Neural progenitor cell (in vitro differentiated cells): ENCODE measurements around the gene LRRC73. TPM values are rescaled to one million over a fixed set of nuclear protein-coding genes. Genes with fewer than 3 reads are reported as not detected.

Experiments used
- DNase-seq: peaks from one replicate; pipeline ENCODE4 v3.0.0-alpha.2; 2016; ENCODE audit warnings: low spot score
- H2AFZ ChIP-seq: fragments of 200-600 bp; sonication (generic); replicated peaks from 2 replicates; pipeline ENCODE4 v1.6.1; 2016; ENCODE audit warnings: antibody characterized with exemption
- H3F3A ChIP-seq: fragments of 200-600 bp; sonication (generic); 2 replicates; pipeline ENCODE4 v1.6.1; 2016; ENCODE audit warnings: antibody characterized with exemption, low read depth
- H3K27ac ChIP-seq: fragments of 200-600 bp; sonication (generic); 2 replicates; pipeline ENCODE4 v1.5.1; 2016; ENCODE audit warnings: mild to moderate bottlenecking
- H3K27me3 ChIP-seq: fragments of 200-600 bp; sonication (generic); 2 replicates; pipeline ENCODE4 v1.6.1; 2016; ENCODE audit warnings: mild to moderate bottlenecking, moderate library complexity
- H3K36me3 ChIP-seq: fragments of 200-600 bp; sonication (generic); 2 replicates; pipeline ENCODE4 v1.5.1; 2016
- H3K4me1 ChIP-seq: fragments of 200-600 bp; sonication (generic); 2 replicates; pipeline ENCODE4 v1.6.1; 2016; ENCODE audit warnings: mixed run types
- H3K4me2 ChIP-seq: fragments of 200-600 bp; sonication (generic); 2 replicates; pipeline ENCODE4 v1.6.1; 2016
- H3K4me3 ChIP-seq: fragments of 200-600 bp; sonication (generic); 2 replicates; pipeline ENCODE4 v1.5.1; 2016
- H3K79me2 ChIP-seq: fragments of 200-600 bp; sonication (generic); 2 replicates; pipeline ENCODE4 v1.6.1; 2016; ENCODE audit warnings: low read depth
- H3K9ac ChIP-seq: fragments of 200-600 bp; sonication (generic); 2 replicates; pipeline ENCODE4 v1.6.1; 2016
- H3K9me3 ChIP-seq: fragments of 200-600 bp; sonication (generic); 2 replicates; pipeline ENCODE4 v1.5.1; 2016; ENCODE audit warnings: low read depth
- H4K20me1 ChIP-seq: fragments of 200-600 bp; sonication (generic); 2 replicates; pipeline ENCODE4 v1.6.1; 2016; ENCODE audit warnings: low read depth
- H3K27ac Mint-ChIP-seq: 3 replicates; pipeline ENCODE4 v1.8.0; 2021; ENCODE audit warnings: mixed read lengths
- H3K27me3 Mint-ChIP-seq: 2 replicates; pipeline ENCODE4 v1.8.0; 2022; ENCODE audit warnings: low read depth, mild to moderate bottlenecking, inconsistent platforms, moderate library complexity, mixed read lengths; ENCODE audit not compliant: insufficient read depth
- H3K36me3 Mint-ChIP-seq: 3 replicates; pipeline ENCODE4 v1.8.0; 2021; ENCODE audit warnings: mixed read lengths
- H3K4me1 Mint-ChIP-seq: 3 replicates; pipeline ENCODE4 v1.8.0; 2021; ENCODE audit warnings: mixed read lengths
- H3K4me3 Mint-ChIP-seq: 3 replicates; pipeline ENCODE4 v1.8.0; 2021; ENCODE audit warnings: mild to moderate bottlenecking, moderate library complexity, mixed read lengths
- H3K9me3 Mint-ChIP-seq: 3 replicates; pipeline ENCODE4 v1.8.0; 2020; ENCODE audit warnings: mixed read lengths
- CTCF ChIP-seq: fragments of 200-600 bp; sonication (generic); IDR thresholded peaks from 2 replicates; pipeline ENCODE4 v1.5.1; 2017; ENCODE audit warnings: antibody characterized with exemption, mild to moderate bottlenecking
- EZH2 ChIP-seq: fragments of 200-600 bp; sonication (generic); IDR thresholded peaks from 2 replicates; pipeline ENCODE4 v1.6.1; 2017; ENCODE audit warnings: antibody characterized with exemption, mild to moderate bottlenecking, moderate library complexity
- EZH2phosphoT487 ChIP-seq: fragments of 200-600 bp; sonication (generic); IDR thresholded peaks from 2 replicates; pipeline ENCODE4 v1.6.1; 2017; ENCODE audit warnings: antibody characterized with exemption
- total RNA-seq: library from RNA; depleted of rRNA; stranded (reverse); fragments of >200 nt; gene quantifications from 2 replicates; pipeline ENCODE4 v1.2.3, GENCODE V29; 2015; ENCODE audit warnings: low replicate concordance

LRRC73 gene
- total RNA-seq, 1 donor from 2014 or later = not detected

GRCh38 chr6:43532201-43532600, 22.1 kb upstream of the LRRC73 start:
- no peak overlapping the region for H3K4me3 Mint-ChIP-seq
- H3K27ac Mint-ChIP-seq = no peak overlapping the region
- H3K27ac ChIP-seq = no peak overlapping the region
- no peaks in the 10 kb centered on the region for H3K79me2 ChIP-seq
- H3K9ac ChIP-seq = no peak overlapping the region
- DNase-seq = no peak
- peaks cover 14% of the 10 kb centered on the region for H3K36me3 Mint-ChIP-seq
- H3K4me2 ChIP-seq = no peak overlapping the region
- no peaks in the 10 kb centered on the region for H3K4me1 Mint-ChIP-seq
- no peaks in the 10 kb centered on the region for H3F3A ChIP-seq
- H3K27me3 ChIP-seq = no peaks in the 10 kb centered on the region
- no peaks in the 10 kb centered on the region for H3K9me3 ChIP-seq
- H3K9me3 Mint-ChIP-seq = no peaks in the 10 kb centered on the region
- no peaks in the 10 kb centered on the region for H3K4me1 ChIP-seq
- no peak overlapping the region for H3K4me3 ChIP-seq
- TF ChIP-seq EZH2phosphoT487 (no peak), EZH2 (no peak), CTCF (no peak)
- H3K36me3 ChIP-seq = no peaks in the 10 kb centered on the region
- peaks cover 3% of the 10 kb centered on the region for H3K27me3 Mint-ChIP-seq
- no peak overlapping the region for H2AFZ ChIP-seq
- H4K20me1 ChIP-seq = no peaks in the 10 kb centered on the region

- peaks cover 8% of the 10 kb centered on the region for H3K27me3 Mint-ChIP-seq
- Histone ChIP-seq H4K20me1 (no peaks in the 10 kb centered on the region), H3K4me2 (no peak overlapping the region), H3K36me3 (no peaks in the 10 kb centered on the region), H3K4me3 (no peak overlapping the region), H3K27ac (no peak overlapping the region), H3K9ac (no peak overlapping the region), H3K27me3 (no peaks in the 10 kb centered on the region), H3K79me2 (peaks cover 3% of the 10 kb centered on the region), H3K9me3 (no peaks in the 10 kb centered on the region), H3F3A (peaks cover 29% of the 10 kb centered on the region), H3K4me1 (no peaks in the 10 kb centered on the region), H2AFZ (no peak overlapping the region)
- no peaks in the 10 kb centered on the region for H3K4me1 Mint-ChIP-seq
- peaks cover 35% of the 10 kb centered on the region for H3K36me3 Mint-ChIP-seq
- DNase-seq = no peak
- no peak overlapping the region for H3K4me3 Mint-ChIP-seq
- H3K9me3 Mint-ChIP-seq = no peaks in the 10 kb centered on the region
- no peak for TF ChIP-seq EZH2phosphoT487
- TF ChIP-seq EZH2 = no peak
- no peak for TF ChIP-seq CTCF
- H3K27ac Mint-ChIP-seq = no peak overlapping the region
These were observed 14.4 kb upstream of the LRRC73 start for GRCh38 chr6:43524483-43524961.

- peaks cover 35% of the 10 kb centered on the region for H3K36me3 Mint-ChIP-seq
These were observed 13.1 kb upstream of the LRRC73 start for GRCh38 chr6:43523284-43523683.

More at GRCh38 chr6:43523284-43523683, 13.1 kb upstream of the LRRC73 start:
- H3K4me2 ChIP-seq = no peak overlapping the region
- TF ChIP-seq EZH2phosphoT487 (no peak), EZH2 (no peak), CTCF (no peak)
- peaks cover 4% of the 10 kb centered on the region for H3K4me1 ChIP-seq
- no peak for DNase-seq
- H3K27ac ChIP-seq = no peak overlapping the region
- H2AFZ ChIP-seq = no peak overlapping the region
- peaks cover 31% of the 10 kb centered on the region for H3F3A ChIP-seq
- no peak overlapping the region for H3K9ac ChIP-seq
- no peaks in the 10 kb centered on the region for H4K20me1 ChIP-seq
- no peaks in the 10 kb centered on the region for H3K4me1 Mint-ChIP-seq
- H3K27me3 Mint-ChIP-seq = peaks cover 8% of the 10 kb centered on the region
- no peak overlapping the region for H3K4me3 ChIP-seq
- no peaks in the 10 kb centered on the region for H3K36me3 ChIP-seq
- H3K79me2 ChIP-seq = peaks cover 16% of the 10 kb centered on the region
- no peaks in the 10 kb centered on the region for H3K9me3 Mint-ChIP-seq
- no peak overlapping the region for H3K27ac Mint-ChIP-seq
- no peak overlapping the region for H3K4me3 Mint-ChIP-seq
- H3K27me3 ChIP-seq = no peaks in the 10 kb centered on the region
- H3K9me3 ChIP-seq = no peaks in the 10 kb centered on the region
